HEK293T (cell line): Measurements from ENCODE around the gene GPR143.

Source experiments
- ARNT ChIP-seq: fragments of 450-650 bp; IDR thresholded peaks from 2 replicates; pipeline ENCODE4 v1.6.1; 2017; ENCODE audit warnings: mild to moderate bottlenecking
- SP1 ChIP-seq: fragments of 450-650 bp; IDR thresholded peaks from 2 replicates; pipeline ENCODE4 v1.6.1; 2017

GRCh38 chrX:9676306-9676705 lies 89.3 kb downstream of the GPR143 start:
- TF ChIP-seq SP1 (no peak), ARNT (no peak)
